Gastrocnemius medialis (tissue), 4 donors: ENCODE data around the gene BPIFB6. TPM values are rescaled to one million over a fixed set of nuclear protein-coding genes. Genes with fewer than 3 reads are reported as not detected.

Experiments
- ATAC-seq, 2 donors: fragments of 150-250 bp; one replicate each; pipeline ENCODE4 v1.9.1; 2016
- DNase-seq, 2 donors: peaks; one replicate each; pipeline ENCODE4 v3.0.0-alpha.2; 2019
- H3K27ac ChIP-seq, 4 donors: fragments of 200-600 bp; sonication (generic); 1 replicate in 1 of 4; 2 replicates in 3 of 4; pipeline ENCODE4 v1.5.1; 2016 to 2018; ENCODE audit warnings: mild to moderate bottlenecking in 2 of 4, moderate library complexity in 1 of 4
- H3K27me3 ChIP-seq, 3 donors: fragments of 200-600 bp; sonication (generic) in 2 of 3; 1 replicate in 1 of 3; 2 replicates in 2 of 3; pipeline versions ENCODE4 v1.5.1 to v1.6.0; 2016 to 2019; ENCODE audit warnings: mild to moderate bottlenecking in 1 of 3, moderate library complexity in 1 of 3
- H3K36me3 ChIP-seq, 2 donors: fragments of 200-600 bp; sonication (generic) in 1 of 2; one replicate each; pipeline ENCODE4 v1.5.1; 2017 to 2018
- H3K4me1 ChIP-seq, 2 donors: fragments of 200-600 bp; sonication (generic) in 1 of 2; one replicate each; pipeline ENCODE4 v1.5.1; 2016 to 2017; ENCODE audit warnings: mild to moderate bottlenecking in 2 of 2
- H3K4me3 ChIP-seq, 4 donors: fragments of 200-600 bp; sonication (generic) in 3 of 4; 1 replicate in 1 of 4; 2 replicates in 3 of 4; pipeline ENCODE4 v1.5.1; 2016 to 2019; ENCODE audit warnings: mild to moderate bottlenecking in 2 of 4
- H3K9me3 ChIP-seq, 3 donors: fragments of 200-600 bp; sonication (generic) in 2 of 3; 1 replicate in 1 of 3; 2 replicates in 2 of 3; pipeline ENCODE4 v1.5.1; 2016 to 2019
- POLR2A ChIP-seq, 2 donors: fragments of 450-650 bp; IDR thresholded peaks; one replicate each; pipeline ENCODE4 v1.6.1; 2017; ENCODE audit warnings: antibody characterized with exemption in 2 of 2, mild to moderate bottlenecking in 2 of 2, moderate library complexity in 2 of 2
- in situ Hi-C, 4 donors: fragments of 200-750 bp; cut with MboI; loops; one replicate each; pipeline versions ENCODE4 v1.15.0 to v1.8.0; 2017; ENCODE audit warnings: low sequenced_read_pairs in 4 of 4
- intact Hi-C: fragments of 100-400 bp; cut with DNase I; formaldehyde crosslinking; loops from one replicate; pipeline ENCODE4 v1.15.1; 2023; ENCODE audit warnings: low total_unique reads
- total RNA-seq, 4 donors: library from RNA; depleted of rRNA; stranded (reverse); fragments of >200 nt; gene quantifications; one replicate each; pipeline versions ENCODE4 v1.1.0 to v1.2.3, GENCODE V29; 2016
- TF ChIP-seq, protein P1 (sequence below), 5 experiments: fragments of 450-650 bp in 3 of 5; fragments of 200-600 bp in 2 of 5; sonication (generic) in 2 of 5; IDR thresholded peaks in 4 of 5; conservative IDR thresholded peaks in 1 of 5; 1 replicate in 4 of 5; 2 replicates in 1 of 5; pipeline ENCODE4 v1.5.1; 2016 to 2019; ENCODE audit warnings: antibody characterized with exemption in 5 of 5, mild to moderate bottlenecking in 3 of 5, moderate library complexity in 3 of 5

BPIFB6 gene
- total RNA-seq, 4 donors from 2014 or later, result not detected

DNA sequence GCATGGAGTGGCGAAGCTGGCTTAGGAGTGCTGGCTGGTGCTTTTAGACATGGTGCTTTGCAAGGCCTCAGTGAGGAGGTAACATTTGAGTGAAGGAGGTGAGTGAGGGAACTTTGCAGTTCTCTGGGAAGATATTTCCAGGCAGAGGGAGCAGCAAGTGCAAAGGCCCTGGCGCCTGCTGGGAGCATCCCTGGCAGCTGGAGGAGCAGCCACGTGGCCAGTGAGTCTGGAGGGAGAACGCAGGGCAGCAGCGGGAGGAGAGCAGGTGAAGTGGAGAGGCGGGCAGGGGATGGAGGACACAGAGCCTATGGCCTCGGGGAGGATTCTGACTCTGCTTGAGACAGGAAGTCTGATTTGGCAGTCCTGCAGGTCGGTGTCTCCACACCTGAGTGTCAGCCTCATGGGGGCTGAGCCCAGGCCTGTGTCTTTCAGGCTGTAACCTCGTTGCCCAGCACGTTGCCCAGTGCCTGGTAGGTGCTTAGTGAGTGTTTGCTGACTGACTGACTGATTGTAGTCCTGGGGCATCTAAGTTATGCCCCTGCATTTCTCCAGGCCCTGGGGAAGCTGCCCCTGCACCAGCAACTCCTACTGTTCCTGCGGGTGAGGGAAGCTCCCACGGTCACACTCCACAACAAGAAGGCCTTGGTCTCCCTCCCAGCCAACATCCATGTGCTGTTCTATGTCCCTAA lies 36.9 kb downstream of the BPIFB6 start:
- no peaks in the 10 kb centered on the region for H3K9me3 ChIP-seq
- DNase-seq (no peak), ATAC-seq (no peak)
- peaks cover 0 to 1% (median 0%) of the 10 kb centered on the region in 3 donors for H3K27me3 ChIP-seq
- no peak overlapping the region for H3K27ac ChIP-seq
- TF ChIP-seq, protein P1, sequence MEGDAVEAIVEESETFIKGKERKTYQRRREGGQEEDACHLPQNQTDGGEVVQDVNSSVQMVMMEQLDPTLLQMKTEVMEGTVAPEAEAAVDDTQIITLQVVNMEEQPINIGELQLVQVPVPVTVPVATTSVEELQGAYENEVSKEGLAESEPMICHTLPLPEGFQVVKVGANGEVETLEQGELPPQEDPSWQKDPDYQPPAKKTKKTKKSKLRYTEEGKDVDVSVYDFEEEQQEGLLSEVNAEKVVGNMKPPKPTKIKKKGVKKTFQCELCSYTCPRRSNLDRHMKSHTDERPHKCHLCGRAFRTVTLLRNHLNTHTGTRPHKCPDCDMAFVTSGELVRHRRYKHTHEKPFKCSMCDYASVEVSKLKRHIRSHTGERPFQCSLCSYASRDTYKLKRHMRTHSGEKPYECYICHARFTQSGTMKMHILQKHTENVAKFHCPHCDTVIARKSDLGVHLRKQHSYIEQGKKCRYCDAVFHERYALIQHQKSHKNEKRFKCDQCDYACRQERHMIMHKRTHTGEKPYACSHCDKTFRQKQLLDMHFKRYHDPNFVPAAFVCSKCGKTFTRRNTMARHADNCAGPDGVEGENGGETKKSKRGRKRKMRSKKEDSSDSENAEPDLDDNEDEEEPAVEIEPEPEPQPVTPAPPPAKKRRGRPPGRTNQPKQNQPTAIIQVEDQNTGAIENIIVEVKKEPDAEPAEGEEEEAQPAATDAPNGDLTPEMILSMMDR (IDR thresholded peaks at IDR 0.05 in 4 of 5, conservative IDR thresholded peaks at IDR 0.05 in 1 of 5), result no peak
- no peak for TF ChIP-seq POLR2A (IDR thresholded peaks at IDR 0.05)
- intact Hi-C loops, result no loop called here
- H3K4me3 ChIP-seq, result no peak overlapping the region
- H3K4me1 ChIP-seq, result no peaks in the 10 kb centered on the region
- H3K36me3 ChIP-seq, result no peaks in the 10 kb centered on the region
- in situ Hi-C loops, result no loop called here

DNA sequence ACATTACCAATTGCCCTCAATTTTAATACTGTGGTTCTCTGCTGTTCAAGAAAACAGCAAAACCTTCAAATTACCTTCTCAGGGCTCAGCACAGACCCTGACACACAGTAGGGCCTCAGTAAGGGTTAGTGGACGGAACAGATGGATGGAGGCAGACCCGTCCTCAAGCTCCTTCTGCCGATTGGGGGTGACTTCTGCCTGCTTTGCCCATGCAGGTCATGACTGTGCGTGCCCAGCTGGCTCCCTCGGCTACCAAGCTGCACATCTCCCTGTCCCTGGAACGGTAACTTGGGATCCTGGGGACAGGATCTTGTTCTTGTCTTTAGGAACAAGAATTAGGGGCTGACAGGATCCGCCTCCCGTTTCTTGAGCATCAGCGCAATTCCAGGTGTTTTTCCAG lies 38.2 kb downstream of the BPIFB6 start:
- Histone ChIP-seq H3K36me3 (no peaks in the 10 kb centered on the region), H3K4me3 (no peak overlapping the region), H3K4me1 (no peaks in the 10 kb centered on the region), H3K9me3 (no peaks in the 10 kb centered on the region), H3K27me3 (peaks cover 0 to 3% (median 0%) of the 10 kb centered on the region in 3 donors), H3K27ac (no peak overlapping the region)
- DNase-seq, result no peak
- TF ChIP-seq, protein P1 (IDR thresholded peaks at IDR 0.05 in 4 of 5, conservative IDR thresholded peaks at IDR 0.05 in 1 of 5), result no peak
- TF ChIP-seq POLR2A (IDR thresholded peaks at IDR 0.05), result no peak
- in situ Hi-C loops, result no loop called here
- intact Hi-C loops, result no loop called here
- ATAC-seq, result no peak

DNA sequence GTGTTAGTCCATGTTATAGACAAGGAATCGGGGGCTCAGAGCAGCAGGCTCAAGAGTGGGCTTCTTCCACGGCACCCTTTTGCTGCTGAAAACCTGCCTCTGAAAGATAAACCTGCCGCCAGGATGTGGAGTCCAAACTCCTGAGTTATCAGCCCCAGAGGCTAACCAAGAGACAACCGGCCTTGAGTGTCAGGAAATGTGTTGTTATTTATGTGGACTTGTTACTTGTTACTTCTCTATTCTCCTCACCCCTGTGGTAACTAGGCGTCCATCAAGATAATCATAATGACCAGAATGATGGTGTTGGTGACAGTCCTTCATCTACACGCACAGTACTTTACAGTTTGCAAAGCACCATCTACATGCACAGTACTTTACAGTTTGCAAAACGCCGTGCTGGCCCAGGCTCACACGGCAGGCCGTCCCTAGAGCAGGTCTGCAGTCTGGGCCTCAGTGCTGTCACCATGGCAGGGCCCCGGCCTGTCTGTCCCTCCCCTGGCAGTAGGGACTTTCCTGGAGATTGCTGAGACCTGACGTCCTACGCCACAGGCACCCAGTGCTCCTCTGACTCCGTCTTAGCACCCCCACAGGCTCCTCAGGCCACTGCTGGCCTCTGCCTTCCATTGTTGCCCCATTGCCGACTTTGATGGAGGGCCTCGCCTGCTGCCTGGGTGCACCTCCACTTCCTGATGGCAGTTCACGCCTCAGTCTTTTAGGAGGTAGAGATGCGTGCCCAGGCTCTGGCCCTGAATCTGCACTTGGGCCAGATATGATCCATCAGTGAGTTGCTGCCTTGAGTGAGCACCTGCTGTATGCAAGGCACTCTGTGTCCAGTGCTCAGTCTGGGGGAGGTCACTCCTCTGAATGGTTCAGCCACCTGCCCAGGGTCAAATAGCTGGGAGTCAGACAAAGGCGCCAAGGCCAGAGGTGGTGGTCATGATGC lies 38.9 kb downstream of the BPIFB6 start:
- in situ Hi-C loops (no loop called here), intact Hi-C loops (no loop called here)
- no peak for ATAC-seq
- Histone ChIP-seq H3K36me3 (no peaks in the 10 kb centered on the region), H3K9me3 (no peaks in the 10 kb centered on the region), H3K27me3 (peaks cover 0 to 3% (median 0%) of the 10 kb centered on the region in 3 donors), H3K27ac (no peak overlapping the region), H3K4me1 (no peaks in the 10 kb centered on the region), H3K4me3 (no peak overlapping the region)
- DNase-seq, result no peak
- no peak for TF ChIP-seq POLR2A (IDR thresholded peaks at IDR 0.05)

DNA sequence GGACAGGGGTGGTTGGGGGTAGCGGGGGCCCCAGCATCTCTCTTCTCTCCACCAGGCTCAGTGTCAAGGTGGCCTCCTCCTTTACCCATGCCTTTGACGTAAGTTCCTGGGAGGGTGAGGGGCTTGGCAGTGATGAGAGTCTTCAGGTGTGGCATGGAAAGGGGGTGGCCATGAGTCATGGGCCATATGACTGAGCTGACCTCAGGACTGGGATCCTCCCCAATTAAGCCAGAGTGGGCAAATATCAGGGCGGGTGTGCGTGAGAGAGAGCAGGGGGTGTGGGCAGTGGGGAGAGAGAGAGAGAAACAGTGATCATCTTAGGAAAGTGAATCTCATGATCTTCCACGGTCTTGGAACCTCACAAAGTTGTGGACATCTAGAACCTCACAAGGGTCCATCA lies 39.8 kb downstream of the BPIFB6 start:
- ATAC-seq, result no peak
- intact Hi-C loops, result no loop called here
- no peak overlapping the region for H3K4me3 ChIP-seq

More for the DNA sequence above, 39.8 kb downstream of the BPIFB6 start:
- Histone ChIP-seq H3K36me3 (no peaks in the 10 kb centered on the region), H3K9me3 (no peaks in the 10 kb centered on the region), H3K4me1 (no peaks in the 10 kb centered on the region), H3K27me3 (peaks cover 0 to 4% (median 3%) of the 10 kb centered on the region in 3 donors), H3K27ac (no peak overlapping the region)
- TF ChIP-seq POLR2A (IDR thresholded peaks at IDR 0.05), result no peak
- TF ChIP-seq, protein P1 (IDR thresholded peaks at IDR 0.05 in 4 of 5, conservative IDR thresholded peaks at IDR 0.05 in 1 of 5), result no peak
- DNase-seq, result no peak
- in situ Hi-C loops, result no loop called here
